ENCODE data around the gene RBMS1.

DNA sequence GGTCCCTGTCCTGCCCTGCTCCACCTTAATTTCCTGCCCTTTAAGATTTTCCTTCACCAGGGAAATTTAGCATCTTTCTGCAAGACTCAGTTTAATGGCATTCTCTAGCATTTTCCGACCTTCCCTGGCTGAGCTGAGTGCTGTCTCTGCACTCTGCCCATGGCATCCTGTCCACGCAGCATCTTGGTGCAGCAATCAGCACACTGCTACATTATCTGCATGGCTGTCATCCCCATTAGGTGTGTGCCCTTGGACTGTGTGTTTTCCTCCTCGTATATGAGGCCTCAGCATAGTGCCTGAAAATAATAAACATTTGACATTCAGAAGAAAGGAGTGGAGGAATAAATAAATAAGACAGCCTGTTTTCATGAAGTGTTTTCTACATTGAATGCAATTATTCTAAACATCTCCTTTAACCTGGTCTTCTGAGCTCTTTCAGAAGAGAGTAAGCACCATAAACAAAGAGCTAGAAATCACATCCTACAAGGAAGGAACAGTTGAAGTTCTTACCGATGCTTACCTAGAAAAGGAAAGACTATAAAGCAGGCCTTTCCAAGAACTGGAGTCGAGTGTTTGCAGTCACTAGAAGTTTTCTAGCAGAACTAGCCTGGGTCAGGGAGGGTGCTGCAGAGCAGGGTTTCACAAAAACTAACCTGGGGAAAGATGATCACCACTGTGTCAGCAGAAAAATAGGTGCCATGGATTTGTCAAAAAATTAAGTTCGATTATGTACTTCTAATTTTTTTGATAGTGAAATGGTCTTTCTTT, 162.2 kb downstream of the RBMS1 start:
- TF ChIP-seq, protein P1, sequence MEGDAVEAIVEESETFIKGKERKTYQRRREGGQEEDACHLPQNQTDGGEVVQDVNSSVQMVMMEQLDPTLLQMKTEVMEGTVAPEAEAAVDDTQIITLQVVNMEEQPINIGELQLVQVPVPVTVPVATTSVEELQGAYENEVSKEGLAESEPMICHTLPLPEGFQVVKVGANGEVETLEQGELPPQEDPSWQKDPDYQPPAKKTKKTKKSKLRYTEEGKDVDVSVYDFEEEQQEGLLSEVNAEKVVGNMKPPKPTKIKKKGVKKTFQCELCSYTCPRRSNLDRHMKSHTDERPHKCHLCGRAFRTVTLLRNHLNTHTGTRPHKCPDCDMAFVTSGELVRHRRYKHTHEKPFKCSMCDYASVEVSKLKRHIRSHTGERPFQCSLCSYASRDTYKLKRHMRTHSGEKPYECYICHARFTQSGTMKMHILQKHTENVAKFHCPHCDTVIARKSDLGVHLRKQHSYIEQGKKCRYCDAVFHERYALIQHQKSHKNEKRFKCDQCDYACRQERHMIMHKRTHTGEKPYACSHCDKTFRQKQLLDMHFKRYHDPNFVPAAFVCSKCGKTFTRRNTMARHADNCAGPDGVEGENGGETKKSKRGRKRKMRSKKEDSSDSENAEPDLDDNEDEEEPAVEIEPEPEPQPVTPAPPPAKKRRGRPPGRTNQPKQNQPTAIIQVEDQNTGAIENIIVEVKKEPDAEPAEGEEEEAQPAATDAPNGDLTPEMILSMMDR (optimal IDR thresholded peaks at IDR 0.05 in 1 of 3, IDR thresholded peaks at IDR 0.05 in 1 of 3, conservative IDR thresholded peaks at IDR 0.05 in 1 of 3; ENCODE audit: extremely low read depth in 1 of 3, insufficient read depth in 2 of 3, low read length in 3 of 3): no peak
- TF ChIP-seq EZH2 (IDR thresholded peaks at IDR 0.05; ENCODE audit: low read length): no peak

Measured in keratinocyte (primary cell).